PC-9 (cell line): Measurements from ENCODE around the gene PSTPIP1.

Source experiments
- CTCF ChIP-seq: fragments of 200-600 bp; sonication (generic); conservative IDR thresholded peaks from 2 replicates; pipeline ENCODE4 v1.6.1; 2017; ENCODE audit warnings: mixed run types, antibody characterized with exemption, mild to moderate bottlenecking, moderate library complexity
- EZH2 ChIP-seq: fragments of 200-600 bp; sonication (generic); IDR thresholded peaks from 2 replicates; pipeline ENCODE4 v1.8.0; 2017; ENCODE audit warnings: antibody characterized with exemption, low read depth

- TF ChIP-seq CTCF (no peak), EZH2 (no peak)
Observed at GRCh38 chr15:76994001-76994400, 925 bp upstream of the PSTPIP1 start.
